SK-N-SH treated with all-trans-retinoic acid at 6 μM for 48 hours (cell line): ENCODE measurements around the gene TBKBP1.
A peak's percentile ranks its signal among the peaks of the same experiment; 100 is the strongest.

Experiments
- ATAC-seq: fragments of 200-7000 bp; cut with Tn5 transposase; 3 replicates; pipeline ENCODE4 v1.9.1; 2020; ENCODE audit warnings: mild to moderate bottlenecking, moderate library complexity
- ARNTL ChIP-seq: fragments of 450-650 bp; formaldehyde crosslinking; IDR thresholded peaks from 2 replicates; pipeline ENCODE4 v1.5.0; 2020; ENCODE audit warnings: low read depth, mild to moderate bottlenecking, moderate library complexity, borderline replicate concordance
- BACH2 ChIP-seq: fragments of 250-450 bp; sonication (Bioruptor Pico); IDR thresholded peaks from 2 replicates; pipeline ENCODE4 v1.9.0; 2021; ENCODE audit warnings: mild to moderate bottlenecking, borderline replicate concordance
- CREB5 ChIP-seq: fragments of 250-450 bp; sonication (Bioruptor Pico); IDR thresholded peaks from 2 replicates; pipeline ENCODE4 v1.5.1; 2020; ENCODE audit warnings: low read depth, mild to moderate bottlenecking, moderate library complexity
- CSDC2 ChIP-seq: fragments of 250-450 bp; sonication (Bioruptor Pico); IDR thresholded peaks from 2 replicates; pipeline ENCODE4 v1.5.0; 2020; ENCODE audit warnings: mild to moderate bottlenecking, moderate library complexity
- ESRRG ChIP-seq: fragments of 250-450 bp; sonication (Bioruptor Pico); IDR thresholded peaks from 2 replicates; pipeline ENCODE4 v1.6.1; 2021; ENCODE audit warnings: mild to moderate bottlenecking
- GLIS3 ChIP-seq: fragments of 250-450 bp; sonication (Bioruptor Pico); IDR thresholded peaks from 2 replicates; pipeline ENCODE4 v1.5.0; 2020; ENCODE audit warnings: mild to moderate bottlenecking, moderate library complexity
- ISL1 ChIP-seq: fragments of 250-450 bp; sonication (Bioruptor Pico); IDR thresholded peaks from 2 replicates; pipeline ENCODE4 v2.1.2; 2022; ENCODE audit warnings: mild to moderate bottlenecking, moderate library complexity
- OSR1 ChIP-seq: fragments of 250-450 bp; sonication (Bioruptor Pico); IDR thresholded peaks from 2 replicates; pipeline ENCODE4 v1.8.0; 2022; ENCODE audit warnings: moderate library complexity, mild to moderate bottlenecking, inconsistent platforms
- POU6F1 ChIP-seq: fragments of 250-450 bp; sonication (Bioruptor Pico); IDR thresholded peaks from 2 replicates; pipeline ENCODE4 v1.8.0; 2021; ENCODE audit warnings: low read depth, mild to moderate bottlenecking, moderate library complexity, borderline replicate concordance
- PPARA ChIP-seq: fragments of 250-450 bp; sonication (Bioruptor Pico); IDR thresholded peaks from 2 replicates; pipeline ENCODE4 v1.5.0; 2020; ENCODE audit warnings: mild to moderate bottlenecking, borderline replicate concordance
- TCF4 ChIP-seq: fragments of 250-450 bp; sonication (Bioruptor Pico); IDR thresholded peaks from 2 replicates; pipeline ENCODE4 v1.8.0; 2021; ENCODE audit warnings: mild to moderate bottlenecking, moderate library complexity, borderline replicate concordance
- TOX ChIP-seq: fragments of 250-450 bp; sonication (Bioruptor Pico); IDR thresholded peaks from 2 replicates; pipeline ENCODE4 v1.8.0; 2021; ENCODE audit warnings: mild to moderate bottlenecking, moderate library complexity, borderline replicate concordance
- TSHZ2 ChIP-seq: fragments of 250-450 bp; sonication (Bioruptor Pico); IDR thresholded peaks from 2 replicates; pipeline ENCODE4 v1.5.0; 2020; ENCODE audit warnings: mild to moderate bottlenecking, moderate library complexity
- ZC3H10 ChIP-seq: fragments of 250-450 bp; sonication (Bioruptor Pico); IDR thresholded peaks from 2 replicates; pipeline ENCODE4 v1.5.1; 2021; ENCODE audit warnings: mild to moderate bottlenecking, moderate library complexity
- ZFP3 ChIP-seq: fragments of 250-450 bp; sonication (Bioruptor Pico); IDR thresholded peaks from 2 replicates; pipeline ENCODE4 v1.5.0; 2020; ENCODE audit warnings: mild to moderate bottlenecking, moderate library complexity
- ZNF565 ChIP-seq: fragments of 450-650 bp; formaldehyde crosslinking; conservative IDR thresholded peaks from 2 replicates; pipeline ENCODE4 v1.5.0; 2020; ENCODE audit warnings: low read depth, mild to moderate bottlenecking, moderate library complexity
- ZNF70 ChIP-seq: fragments of 450-650 bp; formaldehyde crosslinking; IDR thresholded peaks from 2 replicates; pipeline ENCODE4 v1.5.0; 2020; ENCODE audit warnings: mild to moderate bottlenecking, moderate library complexity
- ZNF8 ChIP-seq: fragments of 450-650 bp; formaldehyde crosslinking; IDR thresholded peaks from 2 replicates; pipeline ENCODE4 v1.5.0; 2020; ENCODE audit warnings: mild to moderate bottlenecking, moderate library complexity
- TF ChIP-seq, protein P1 (sequence below): fragments of 250-450 bp; sonication (Bioruptor Pico); IDR thresholded peaks from 2 replicates; pipeline ENCODE4 v1.8.0; 2020; ENCODE audit warnings: mild to moderate bottlenecking, moderate library complexity, borderline replicate concordance
- TF ChIP-seq, protein P2 (sequence below): fragments of 250-450 bp; sonication (Bioruptor Pico); IDR thresholded peaks from 2 replicates; pipeline ENCODE4 v1.5.1; 2021; ENCODE audit warnings: mild to moderate bottlenecking, moderate library complexity

The TBKBP1 gene, protein sequence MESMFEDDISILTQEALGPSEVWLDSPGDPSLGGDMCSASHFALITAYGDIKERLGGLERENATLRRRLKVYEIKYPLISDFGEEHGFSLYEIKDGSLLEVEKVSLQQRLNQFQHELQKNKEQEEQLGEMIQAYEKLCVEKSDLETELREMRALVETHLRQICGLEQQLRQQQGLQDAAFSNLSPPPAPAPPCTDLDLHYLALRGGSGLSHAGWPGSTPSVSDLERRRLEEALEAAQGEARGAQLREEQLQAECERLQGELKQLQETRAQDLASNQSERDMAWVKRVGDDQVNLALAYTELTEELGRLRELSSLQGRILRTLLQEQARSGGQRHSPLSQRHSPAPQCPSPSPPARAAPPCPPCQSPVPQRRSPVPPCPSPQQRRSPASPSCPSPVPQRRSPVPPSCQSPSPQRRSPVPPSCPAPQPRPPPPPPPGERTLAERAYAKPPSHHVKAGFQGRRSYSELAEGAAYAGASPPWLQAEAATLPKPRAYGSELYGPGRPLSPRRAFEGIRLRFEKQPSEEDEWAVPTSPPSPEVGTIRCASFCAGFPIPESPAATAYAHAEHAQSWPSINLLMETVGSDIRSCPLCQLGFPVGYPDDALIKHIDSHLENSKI

GRCh38 chr17:47693731-47694580 lies at the start of gene TBKBP1:
Gene TBKBP1 (plus strand): TSS chr17:47694161. CDS start chr17:47696113, 1,952 bp downstream.
- ATAC-seq: peak; percentile 61
- no peak for TF ChIP-seq GLIS3 (CRISPR knock-in tag)
- TF ChIP-seq ZFP3: peak; percentile 54; the same call in 1 of the 2 replicates
- TF ChIP-seq, protein P1, sequence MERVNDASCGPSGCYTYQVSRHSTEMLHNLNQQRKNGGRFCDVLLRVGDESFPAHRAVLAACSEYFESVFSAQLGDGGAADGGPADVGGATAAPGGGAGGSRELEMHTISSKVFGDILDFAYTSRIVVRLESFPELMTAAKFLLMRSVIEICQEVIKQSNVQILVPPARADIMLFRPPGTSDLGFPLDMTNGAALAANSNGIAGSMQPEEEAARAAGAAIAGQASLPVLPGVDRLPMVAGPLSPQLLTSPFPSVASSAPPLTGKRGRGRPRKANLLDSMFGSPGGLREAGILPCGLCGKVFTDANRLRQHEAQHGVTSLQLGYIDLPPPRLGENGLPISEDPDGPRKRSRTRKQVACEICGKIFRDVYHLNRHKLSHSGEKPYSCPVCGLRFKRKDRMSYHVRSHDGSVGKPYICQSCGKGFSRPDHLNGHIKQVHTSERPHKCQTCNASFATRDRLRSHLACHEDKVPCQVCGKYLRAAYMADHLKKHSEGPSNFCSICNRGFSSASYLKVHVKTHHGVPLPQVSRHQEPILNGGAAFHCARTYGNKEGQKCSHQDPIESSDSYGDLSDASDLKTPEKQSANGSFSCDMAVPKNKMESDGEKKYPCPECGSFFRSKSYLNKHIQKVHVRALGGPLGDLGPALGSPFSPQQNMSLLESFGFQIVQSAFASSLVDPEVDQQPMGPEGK (CRISPR knock-in tag): peak; percentile 78; the same call in 1 of the 2 replicates
- no peak for TF ChIP-seq ZNF565 (CRISPR knock-in tag)
- TF ChIP-seq ISL1 (CRISPR knock-in tag): no peak
- TF ChIP-seq CREB5: no peak

- no peak for ATAC-seq
Measured at GRCh38 chr17:47644324-47644723, 49.6 kb upstream of the TBKBP1 start.

More at GRCh38 chr17:47644324-47644723, 49.6 kb upstream of the TBKBP1 start:
- TF ChIP-seq ZFP3 (no peak), PPARA (CRISPR knock-in tag) (no peak), OSR1 (CRISPR knock-in tag) (no peak), TSHZ2 (CRISPR knock-in tag) (no peak), TCF4 (CRISPR knock-in tag) (no peak), GLIS3 (CRISPR knock-in tag) (no peak), BACH2 (CRISPR knock-in tag) (no peak), TOX (CRISPR knock-in tag) (no peak), ZNF8 (CRISPR knock-in tag) (no peak), ZNF70 (CRISPR knock-in tag) (no peak), ESRRG (no peak), POU6F1 (CRISPR knock-in tag) (no peak), CSDC2 (CRISPR knock-in tag) (no peak), ISL1 (CRISPR knock-in tag) (no peak), ARNTL (CRISPR knock-in tag) (no peak), ZC3H10 (no peak)
- TF ChIP-seq, protein P2, sequence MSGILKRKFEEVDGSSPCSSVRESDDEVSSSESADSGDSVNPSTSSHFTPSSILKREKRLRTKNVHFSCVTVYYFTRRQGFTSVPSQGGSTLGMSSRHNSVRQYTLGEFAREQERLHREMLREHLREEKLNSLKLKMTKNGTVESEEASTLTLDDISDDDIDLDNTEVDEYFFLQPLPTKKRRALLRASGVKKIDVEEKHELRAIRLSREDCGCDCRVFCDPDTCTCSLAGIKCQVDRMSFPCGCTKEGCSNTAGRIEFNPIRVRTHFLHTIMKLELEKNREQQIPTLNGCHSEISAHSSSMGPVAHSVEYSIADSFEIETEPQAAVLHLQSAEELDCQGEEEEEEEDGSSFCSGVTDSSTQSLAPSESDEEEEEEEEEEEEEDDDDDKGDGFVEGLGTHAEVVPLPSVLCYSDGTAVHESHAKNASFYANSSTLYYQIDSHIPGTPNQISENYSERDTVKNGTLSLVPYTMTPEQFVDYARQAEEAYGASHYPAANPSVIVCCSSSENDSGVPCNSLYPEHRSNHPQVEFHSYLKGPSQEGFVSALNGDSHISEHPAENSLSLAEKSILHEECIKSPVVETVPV: no peak
- TF ChIP-seq, protein P1 (CRISPR knock-in tag): no peak
